ENCODE results near the gene TIMM8B.

TIMM8B gene

DNA sequence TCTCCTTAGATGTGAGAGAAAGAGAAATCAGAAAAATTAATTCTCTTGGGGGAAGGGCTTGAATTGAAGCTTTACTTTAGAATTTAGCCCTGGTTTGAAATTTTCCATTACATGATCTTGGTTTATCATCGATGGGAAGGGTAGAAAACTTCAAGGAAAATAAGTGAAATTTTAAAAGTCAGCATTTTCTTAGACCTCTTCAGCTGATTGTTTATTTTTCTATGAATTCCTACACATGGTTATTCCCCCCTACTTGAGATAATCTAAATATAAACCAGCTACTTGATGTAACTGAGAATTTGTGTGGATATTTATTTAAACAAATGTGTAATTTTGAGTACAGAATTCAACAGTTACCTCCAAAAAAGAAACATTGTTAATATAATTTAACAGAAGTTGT lies 23.6 kb downstream of the TIMM8B start:
- H3K4me1 ChIP-seq: no peaks in the 10 kb centered on the region

DNA sequence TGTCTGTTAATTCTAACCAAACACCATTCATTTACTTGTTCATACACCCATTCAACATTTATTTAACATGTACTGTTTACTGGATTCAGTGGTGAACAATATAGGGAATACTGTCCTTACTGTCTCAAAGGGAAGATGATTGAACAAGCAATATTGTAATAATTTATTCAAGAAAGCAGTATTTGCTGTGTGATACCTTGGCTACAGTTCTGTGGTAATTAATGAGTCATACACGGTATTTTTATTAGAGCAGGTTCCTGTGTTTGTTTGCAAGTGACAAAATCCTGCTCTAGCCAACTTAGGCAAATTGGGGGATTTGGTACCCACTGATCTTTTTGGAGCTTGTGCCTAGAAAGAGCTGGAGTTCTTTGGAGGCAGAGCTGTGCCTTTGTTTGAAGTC lies 28.5 kb downstream of the TIMM8B start:
- no peak overlapping the region for H3K4me3 ChIP-seq (ENCODE audit: low read depth, low read length)
- H3K4me2 ChIP-seq (ENCODE audit: low read length): no peak overlapping the region
- H3K9me3 ChIP-seq (ENCODE audit: control insufficient read depth, low read length): no peaks in the 10 kb centered on the region
- no peaks in the 10 kb centered on the region for H3K36me3 ChIP-seq (ENCODE audit: control insufficient read depth, insufficient read depth, low read length)
- H3K4me1 ChIP-seq: no peaks in the 10 kb centered on the region
- H3K27me3 ChIP-seq (ENCODE audit: control insufficient read depth, insufficient read depth, low read length): no peaks in the 10 kb centered on the region
- no peak overlapping the region for H2AFZ ChIP-seq
- no peak overlapping the region for H3K9ac ChIP-seq
- TF ChIP-seq, protein P1, sequence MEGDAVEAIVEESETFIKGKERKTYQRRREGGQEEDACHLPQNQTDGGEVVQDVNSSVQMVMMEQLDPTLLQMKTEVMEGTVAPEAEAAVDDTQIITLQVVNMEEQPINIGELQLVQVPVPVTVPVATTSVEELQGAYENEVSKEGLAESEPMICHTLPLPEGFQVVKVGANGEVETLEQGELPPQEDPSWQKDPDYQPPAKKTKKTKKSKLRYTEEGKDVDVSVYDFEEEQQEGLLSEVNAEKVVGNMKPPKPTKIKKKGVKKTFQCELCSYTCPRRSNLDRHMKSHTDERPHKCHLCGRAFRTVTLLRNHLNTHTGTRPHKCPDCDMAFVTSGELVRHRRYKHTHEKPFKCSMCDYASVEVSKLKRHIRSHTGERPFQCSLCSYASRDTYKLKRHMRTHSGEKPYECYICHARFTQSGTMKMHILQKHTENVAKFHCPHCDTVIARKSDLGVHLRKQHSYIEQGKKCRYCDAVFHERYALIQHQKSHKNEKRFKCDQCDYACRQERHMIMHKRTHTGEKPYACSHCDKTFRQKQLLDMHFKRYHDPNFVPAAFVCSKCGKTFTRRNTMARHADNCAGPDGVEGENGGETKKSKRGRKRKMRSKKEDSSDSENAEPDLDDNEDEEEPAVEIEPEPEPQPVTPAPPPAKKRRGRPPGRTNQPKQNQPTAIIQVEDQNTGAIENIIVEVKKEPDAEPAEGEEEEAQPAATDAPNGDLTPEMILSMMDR (IDR thresholded peaks at IDR 0.05): no peak
- H3K27ac ChIP-seq: no peak overlapping the region
- H3K79me2 ChIP-seq: no peaks in the 10 kb centered on the region

More for the DNA sequence above, 23.6 kb downstream of the TIMM8B start:
- H2AFZ ChIP-seq: no peak overlapping the region
- no peak overlapping the region for H3K4me2 ChIP-seq (ENCODE audit: low read length)
- no peaks in the 10 kb centered on the region for H3K36me3 ChIP-seq (ENCODE audit: control insufficient read depth, insufficient read depth, low read length)
- no peak overlapping the region for H3K27ac ChIP-seq
- no peaks in the 10 kb centered on the region for H3K79me2 ChIP-seq
- no peak overlapping the region for H3K4me3 ChIP-seq (ENCODE audit: low read depth, low read length)
- H3K27me3 ChIP-seq (ENCODE audit: control insufficient read depth, insufficient read depth, low read length): no peaks in the 10 kb centered on the region
- no peak overlapping the region for H3K9ac ChIP-seq
- TF ChIP-seq, protein P1 (IDR thresholded peaks at IDR 0.05): no peak
- no peaks in the 10 kb centered on the region for H3K9me3 ChIP-seq (ENCODE audit: control insufficient read depth, low read length)

DNA sequence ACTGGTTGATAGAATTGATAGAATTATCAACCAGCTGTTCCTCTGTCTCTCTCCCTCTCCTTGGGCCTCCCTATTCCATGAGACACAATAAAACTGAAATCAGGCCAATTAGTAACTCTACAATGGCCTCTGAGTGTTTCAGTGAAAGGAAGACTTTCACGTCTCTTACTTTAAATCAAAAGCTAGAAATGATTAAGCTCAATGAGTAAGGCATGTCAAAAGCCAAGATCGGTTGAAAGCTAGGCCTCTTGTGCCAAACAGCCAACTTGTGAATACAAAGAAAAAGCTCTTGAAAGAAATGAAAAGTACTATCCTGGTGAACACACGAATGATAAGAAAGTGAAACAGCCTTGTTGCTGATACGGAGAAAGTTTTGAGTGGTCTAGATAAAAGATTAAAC lies 29.4 kb downstream of the TIMM8B start:
- no peak overlapping the region for H2AFZ ChIP-seq
- H3K27ac ChIP-seq: no peak overlapping the region
- no peak overlapping the region for H3K9ac ChIP-seq
- H3K79me2 ChIP-seq: no peaks in the 10 kb centered on the region
- TF ChIP-seq, protein P1 (IDR thresholded peaks at IDR 0.05): no peak
- no peak overlapping the region for H3K4me3 ChIP-seq (ENCODE audit: low read depth, low read length)
- H3K4me2 ChIP-seq (ENCODE audit: low read length): no peak overlapping the region
- no peaks in the 10 kb centered on the region for H3K27me3 ChIP-seq (ENCODE audit: control insufficient read depth, insufficient read depth, low read length)
- no peaks in the 10 kb centered on the region for H3K9me3 ChIP-seq (ENCODE audit: control insufficient read depth, low read length)
- no peaks in the 10 kb centered on the region for H3K4me1 ChIP-seq
- H3K36me3 ChIP-seq (ENCODE audit: control insufficient read depth, insufficient read depth, low read length): no peaks in the 10 kb centered on the region

DNA sequence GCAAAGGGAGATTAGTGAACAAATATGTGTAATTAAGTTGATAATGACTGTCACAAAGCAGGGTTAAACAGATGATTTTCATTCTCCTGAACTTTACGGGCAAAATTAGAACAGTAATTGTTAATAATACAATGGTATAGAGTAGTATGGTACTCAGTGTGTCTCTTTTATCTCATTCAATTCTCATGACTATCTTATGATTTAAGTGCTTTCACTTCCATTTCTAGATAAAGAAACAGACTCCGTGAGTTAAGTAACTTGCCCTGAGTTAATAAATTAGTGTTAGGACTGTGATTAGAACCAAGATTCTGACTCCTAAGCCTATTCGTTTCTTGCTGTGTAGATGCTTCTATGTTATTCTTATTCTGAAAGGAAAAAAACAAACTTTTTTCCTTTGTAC lies 34.8 kb downstream of the TIMM8B start:
- Histone ChIP-seq H3K27me3 (ENCODE audit: control insufficient read depth, insufficient read depth, low read length) (no peaks in the 10 kb centered on the region), H3K36me3 (ENCODE audit: control insufficient read depth, insufficient read depth, low read length) (no peaks in the 10 kb centered on the region), H3K9ac (no peak overlapping the region), H3K4me3 (ENCODE audit: low read depth, low read length) (no peak overlapping the region), H2AFZ (no peak overlapping the region), H3K27ac (no peak overlapping the region), H3K9me3 (ENCODE audit: control insufficient read depth, low read length) (no peaks in the 10 kb centered on the region), H3K4me1 (no peaks in the 10 kb centered on the region), H3K4me2 (ENCODE audit: low read length) (no peak overlapping the region), H3K79me2 (no peaks in the 10 kb centered on the region)
- TF ChIP-seq, protein P1 (IDR thresholded peaks at IDR 0.05): no peak

DNA sequence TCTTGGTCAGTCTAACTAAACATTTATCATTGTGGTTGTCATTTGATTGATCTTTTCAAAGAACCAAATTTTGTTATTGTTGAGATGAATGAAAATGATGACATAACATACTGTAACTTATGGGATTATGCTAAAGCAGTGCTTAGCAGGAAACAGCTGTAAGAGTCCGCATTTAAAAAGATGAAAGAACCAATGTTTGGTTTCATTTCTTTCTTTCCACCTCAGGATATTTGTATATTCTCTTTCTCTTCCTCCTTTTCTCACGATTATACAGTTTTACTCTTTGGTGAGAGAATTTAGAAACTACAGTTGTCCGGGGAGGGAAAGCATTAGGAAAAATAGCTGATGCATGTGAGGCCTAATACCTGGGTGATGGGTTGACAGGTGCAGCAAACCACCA lies 35.8 kb downstream of the TIMM8B start:
- no peaks in the 10 kb centered on the region for H3K4me1 ChIP-seq
- no peak overlapping the region for H3K4me2 ChIP-seq (ENCODE audit: low read length)
- no peaks in the 10 kb centered on the region for H3K36me3 ChIP-seq (ENCODE audit: control insufficient read depth, insufficient read depth, low read length)
- TF ChIP-seq, protein P1 (IDR thresholded peaks at IDR 0.05): no peak
- no peaks in the 10 kb centered on the region for H3K9me3 ChIP-seq (ENCODE audit: control insufficient read depth, low read length)
- H3K27me3 ChIP-seq (ENCODE audit: control insufficient read depth, insufficient read depth, low read length): no peaks in the 10 kb centered on the region
- H2AFZ ChIP-seq: no peak overlapping the region
- H3K4me3 ChIP-seq (ENCODE audit: low read depth, low read length): no peak overlapping the region
- no peak overlapping the region for H3K27ac ChIP-seq
- no peaks in the 10 kb centered on the region for H3K79me2 ChIP-seq
- no peak overlapping the region for H3K9ac ChIP-seq

Measured in parathyroid adenoma (tissue), 2 donors.